Activated CD4-positive, alpha-beta T cell treated with anti-CD3 and anti-CD28 coated beads for 24 hours (primary cell): Measurements from ENCODE around the gene GOSR1.
"Not testable (repeated sequence)": the region's sequence is repeated elsewhere in the genome, so short reads cannot be mapped to it uniquely, and the experiment has no call there.

Experiments used
- DNase-seq, 2 donors: peaks; one replicate each; pipeline ENCODE4 v3.0.0-alpha.2; 2020; ENCODE audit warnings: low read depth in 2 of 2

GOSR1 gene

GRCh38 chr17:30477083-30477773 lies at the start of gene GOSR1:
Gene GOSR1, plus strand, starts transcription at chr17:30477408. Its CDS starts 26 bp downstream, at chr17:30477434.
- peak; percentile 85 for DNase-seq

GRCh38 chr17:30427611-30428010 lies 49.6 kb upstream of the GOSR1 start:
- DNase-seq, result no peak

- DNase-seq, result no peak
Observed at GRCh38 chr17:30429155-30429554, 48.1 kb upstream of the GOSR1 start.

- DNase-seq, result no peak
Observed at GRCh38 chr17:30433514-30433913, 43.7 kb upstream of the GOSR1 start.

GRCh38 chr17:30436729-30437128 lies 40.5 kb upstream of the GOSR1 start:
- DNase-seq, result no peak

- DNase-seq, result no peak
Observed at GRCh38 chr17:30443721-30444120, 33.5 kb upstream of the GOSR1 start.

GRCh38 chr17:30446640-30447039 lies 30.6 kb upstream of the GOSR1 start:
- not testable (repeated sequence) for DNase-seq

- no peak for DNase-seq
Observed at GRCh38 chr17:30449480-30449879, 27.7 kb upstream of the GOSR1 start.

GRCh38 chr17:30450125-30451027 lies 26.8 kb upstream of the GOSR1 start:
- DNase-seq, result no peak

GRCh38 chr17:30454635-30455034 lies 22.6 kb upstream of the GOSR1 start:
- DNase-seq, result no peak

- DNase-seq, result no peak
Observed at GRCh38 chr17:30458371-30458770, 18.8 kb upstream of the GOSR1 start.

- not testable (repeated sequence) for DNase-seq
Observed at GRCh38 chr17:30458797-30459413, 18.3 kb upstream of the GOSR1 start.

- DNase-seq, result no peak
Observed at GRCh38 chr17:30468465-30468864, 8.7 kb upstream of the GOSR1 start.

- no peak for DNase-seq
Observed at GRCh38 chr17:30472238-30472890, 4.8 kb upstream of the GOSR1 start.

GRCh38 chr17:30475206-30475605 lies 2.0 kb upstream of the GOSR1 start:
- no peak for DNase-seq

- DNase-seq, result peak in 1 of 2 donors; percentile 7
Observed at GRCh38 chr17:30476726-30477082, 504 bp upstream of the GOSR1 start.

GRCh38 chr17:30477774-30478115 lies 537 bp downstream of the GOSR1 start:
- no peak for DNase-seq

GRCh38 chr17:30482555-30482954 lies 5.3 kb downstream of the GOSR1 start:
- no peak for DNase-seq

GRCh38 chr17:30483159-30483558 lies 6.0 kb downstream of the GOSR1 start:
- no peak for DNase-seq

GRCh38 chr17:30493780-30494179 lies 16.6 kb downstream of the GOSR1 start:
- no peak for DNase-seq

- no peak for DNase-seq
Observed at GRCh38 chr17:30495586-30495985, 18.4 kb downstream of the GOSR1 start.

GRCh38 chr17:30503558-30503957 lies 26.4 kb downstream of the GOSR1 start:
- DNase-seq, result no peak
